Measurements from ENCODE around the gene SPACDR.
"Not testable (repeated sequence)": the region's sequence is repeated elsewhere in the genome, so short reads cannot be mapped to it uniquely, and the experiment has no call there.

The SPACDR gene

DNA sequence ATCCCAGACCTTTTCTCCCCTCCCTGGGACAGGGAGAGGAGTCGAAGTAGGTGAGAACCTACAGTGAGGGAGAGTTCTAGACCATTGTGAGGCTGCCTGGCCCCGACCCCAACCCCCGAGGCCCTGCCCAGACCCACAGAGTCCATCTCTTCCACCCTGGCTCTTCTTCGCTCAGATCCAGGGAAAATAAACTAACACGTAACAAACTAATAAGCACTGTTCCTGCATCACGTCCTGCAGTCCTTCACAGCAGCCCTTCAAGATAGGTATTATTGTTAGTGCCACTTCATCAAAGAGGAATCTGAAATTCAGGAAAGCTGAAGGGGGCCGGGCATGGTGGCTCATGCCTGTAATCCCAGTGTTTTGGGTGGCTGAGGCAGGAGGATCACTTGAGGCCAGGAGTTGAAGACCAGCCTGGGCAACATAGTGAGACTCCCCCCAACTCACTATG, at the start of gene SPACDR:
Gene SPACDR, minus strand, starts transcription at position 51 of the 451 bp plus-strand sequence. CDS start 235 bp downstream, outside the sequence.
- no peak for DNase-seq

DNA sequence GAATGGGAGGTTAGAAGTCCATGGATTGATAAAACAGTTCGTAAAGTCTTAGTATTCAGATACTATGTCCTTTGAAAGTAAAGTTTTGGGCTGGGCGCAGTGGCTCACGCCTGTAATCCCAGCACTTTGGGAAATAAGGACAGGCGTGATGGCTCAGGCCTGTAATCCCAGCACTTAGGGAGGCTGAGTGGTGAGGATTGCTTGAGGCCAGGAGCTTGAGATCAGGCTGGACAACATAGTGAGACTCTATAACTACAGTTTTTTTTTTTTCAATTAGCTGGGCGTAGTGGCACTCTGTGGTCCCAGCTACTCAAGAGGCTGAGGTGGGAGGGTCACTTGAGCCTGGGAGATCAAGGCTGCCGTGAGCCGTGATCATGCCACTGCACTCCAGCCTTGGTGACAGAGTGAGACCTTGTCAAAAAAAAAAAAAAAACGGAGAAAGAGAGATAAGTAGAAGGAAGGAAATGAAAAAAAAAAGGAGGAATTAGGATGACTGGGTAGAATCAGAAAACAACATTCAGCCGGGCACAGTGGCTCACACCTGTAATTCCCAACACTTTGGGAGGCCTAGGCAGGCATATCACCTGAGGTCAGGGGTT, 49.3 kb upstream of the SPACDR start:
- DNase-seq, result no peak

DNA sequence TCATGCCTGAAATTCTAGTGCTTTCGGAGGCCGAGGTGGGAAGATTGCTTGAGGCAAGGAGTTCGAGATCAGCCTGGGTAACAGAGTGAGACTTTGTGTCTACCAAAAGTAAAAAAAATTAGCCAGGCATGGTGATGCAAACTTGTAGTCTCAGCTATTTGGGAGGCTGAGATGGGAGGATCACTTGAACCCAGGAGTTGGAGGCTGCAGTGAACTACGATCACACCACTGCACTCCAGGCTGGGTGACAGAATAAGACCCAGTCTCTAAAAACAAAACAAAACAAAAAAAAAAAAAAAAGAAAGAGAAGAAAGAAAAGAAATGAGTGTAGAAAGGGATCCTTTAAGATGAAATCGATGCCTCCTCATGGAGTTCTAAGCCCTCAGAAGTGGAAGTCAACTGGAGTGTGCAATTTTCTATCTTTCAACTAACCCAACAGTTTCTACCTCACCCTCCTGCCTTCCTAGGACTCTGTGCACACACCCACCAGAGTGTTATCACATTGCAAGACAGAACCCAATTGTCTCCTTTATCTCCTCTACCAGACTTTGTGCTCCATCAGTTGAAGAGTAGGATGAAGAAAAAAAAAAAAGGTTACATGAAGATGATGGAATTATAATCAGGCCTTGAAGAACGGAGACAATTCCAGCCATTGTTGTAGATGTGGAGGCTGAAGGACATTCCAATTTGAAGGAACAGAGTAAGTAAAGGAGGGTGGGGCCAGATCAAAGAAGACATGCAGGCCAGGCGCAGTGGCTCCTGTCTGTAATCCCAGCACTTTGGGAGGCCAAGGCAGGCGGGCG, 46.6 kb upstream of the SPACDR start:
- DNase-seq, result no peak

DNA sequence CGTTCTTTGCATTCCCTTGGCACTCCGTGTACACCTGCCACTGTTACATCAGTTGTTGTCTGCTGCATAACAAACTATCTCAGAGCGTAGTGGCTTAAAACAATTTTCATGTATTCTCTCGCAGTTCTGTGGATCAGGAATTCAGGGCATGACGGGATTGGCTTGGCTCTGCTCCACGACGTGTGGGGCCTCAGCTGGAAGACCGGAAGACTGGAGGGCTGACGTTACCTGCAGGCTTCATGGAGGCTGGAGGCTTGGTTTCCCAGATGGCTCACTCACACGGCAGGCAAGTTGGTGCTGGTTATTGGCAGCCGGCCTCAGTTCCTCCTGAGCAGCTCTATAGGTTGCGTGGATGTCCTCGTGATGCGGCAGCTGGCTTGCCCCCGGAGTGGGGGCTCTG, 45.2 kb upstream of the SPACDR start:
- peak; percentile 100 for DNase-seq

GRCh38 chr7:100506356-100506923, 42.4 kb upstream of the SPACDR start:
- DNase-seq, result no peak

- no peak for DNase-seq
These were observed 41.0 kb upstream of the SPACDR start for GRCh38 chr7:100504887-100505611.

GRCh38 chr7:100504031-100504430, 40.0 kb upstream of the SPACDR start:
- not testable (repeated sequence) for DNase-seq

GRCh38 chr7:100500743-100501142, 36.7 kb upstream of the SPACDR start:
- not testable (repeated sequence) for DNase-seq

- DNase-seq, result no peak
These were observed 32.4 kb upstream of the SPACDR start for GRCh38 chr7:100496509-100496908.

- DNase-seq, result peak; percentile 65
These were observed 29.6 kb upstream of the SPACDR start for GRCh38 chr7:100493476-100494264.

DNA sequence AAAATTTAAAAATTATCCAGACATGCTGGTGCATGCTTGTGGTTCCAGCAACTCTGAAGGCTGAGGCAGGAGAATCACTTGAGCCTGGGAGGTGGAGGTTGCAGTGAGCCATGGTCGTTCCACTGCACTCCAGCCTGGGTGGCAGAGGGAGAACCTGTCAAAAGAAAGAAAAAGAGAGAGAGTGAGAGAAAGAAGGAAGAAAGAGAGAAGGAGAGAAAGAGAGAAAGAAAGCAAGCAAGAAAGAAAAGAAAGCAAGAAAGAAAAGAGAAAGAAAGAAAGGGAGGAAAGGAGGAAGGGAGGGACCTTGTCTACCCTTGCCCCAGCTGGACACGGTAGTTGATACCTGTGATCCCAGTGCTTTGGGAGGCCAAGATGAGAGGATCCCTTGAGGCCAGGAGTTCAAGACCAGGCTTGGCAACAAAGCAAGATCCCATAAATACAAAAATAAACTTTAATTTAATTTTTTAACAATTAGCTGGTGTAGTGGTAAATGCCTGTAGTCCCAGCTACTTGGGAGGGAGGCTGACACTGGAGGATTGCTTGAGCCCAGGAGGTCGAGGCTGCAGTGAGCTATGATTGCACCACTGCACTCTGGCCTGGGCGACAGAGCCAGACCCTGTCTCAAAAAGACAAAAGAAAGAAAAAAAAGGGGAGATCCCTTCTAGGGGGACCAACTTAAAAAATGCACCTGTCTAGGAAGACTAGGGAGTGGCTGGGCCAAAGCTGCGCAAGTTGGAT, 28.8 kb upstream of the SPACDR start:
- DNase-seq, result no peak

- DNase-seq, result no peak
These were observed 27.1 kb upstream of the SPACDR start for GRCh38 chr7:100491192-100491578.

DNA sequence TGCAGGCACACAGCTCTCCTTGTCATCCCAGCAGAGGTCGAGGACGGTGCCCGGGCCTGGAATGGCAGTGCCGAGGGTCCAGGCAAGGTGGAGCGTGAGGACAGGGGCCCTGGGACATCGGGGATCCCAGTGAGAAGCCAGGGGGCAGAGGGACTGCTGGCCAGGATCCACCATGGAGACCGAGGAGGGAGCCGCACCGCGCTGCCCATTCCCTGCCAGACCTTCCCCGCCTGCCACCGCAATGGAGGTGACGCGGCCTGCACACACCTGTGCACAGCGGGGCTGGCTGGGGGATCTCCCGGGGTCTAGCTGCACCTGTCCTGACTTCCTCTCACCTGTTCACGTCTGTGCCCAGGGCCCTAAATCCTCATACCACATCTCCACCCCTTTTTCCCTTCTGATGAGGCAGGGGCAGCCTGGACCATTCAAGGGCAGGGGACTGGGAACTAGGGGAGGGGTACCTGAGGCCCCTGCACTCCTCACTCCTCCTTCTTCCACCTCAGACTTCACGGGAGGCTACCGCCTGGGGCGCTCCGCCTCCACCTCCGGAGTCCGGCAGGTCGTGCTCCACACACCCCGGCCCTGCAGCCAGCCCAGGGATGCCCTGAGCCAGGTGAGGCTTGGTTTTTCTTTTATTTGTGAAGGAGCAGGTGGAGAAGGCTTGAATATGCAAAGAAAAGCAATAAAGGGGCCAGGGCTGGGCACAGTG, 26.6 kb upstream of the SPACDR start:
- DNase-seq, result no peak

DNA sequence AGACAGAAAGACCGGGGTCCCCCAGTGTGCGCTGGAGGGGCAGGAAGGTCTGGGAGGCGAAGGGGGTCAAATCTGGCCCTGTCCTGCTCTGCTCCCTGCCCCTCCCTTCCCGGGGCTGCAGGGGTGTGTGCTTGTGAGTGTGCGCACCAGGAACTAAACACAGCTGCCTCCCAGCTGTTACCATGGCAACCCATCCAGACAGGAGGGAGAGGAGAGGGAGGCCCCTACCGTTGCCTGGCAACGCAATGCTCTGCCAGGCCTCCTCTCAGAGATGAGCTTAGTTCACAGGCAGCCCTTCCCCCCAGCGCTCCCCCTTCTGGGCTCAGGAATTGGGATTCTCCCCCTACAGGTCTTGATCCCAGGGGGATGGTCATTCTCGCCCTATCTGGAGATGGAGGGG, 25.8 kb upstream of the SPACDR start:
- DNase-seq, result peak; percentile 97

GRCh38 chr7:100489121-100489520, 25.1 kb upstream of the SPACDR start:
- DNase-seq, result no peak

DNA sequence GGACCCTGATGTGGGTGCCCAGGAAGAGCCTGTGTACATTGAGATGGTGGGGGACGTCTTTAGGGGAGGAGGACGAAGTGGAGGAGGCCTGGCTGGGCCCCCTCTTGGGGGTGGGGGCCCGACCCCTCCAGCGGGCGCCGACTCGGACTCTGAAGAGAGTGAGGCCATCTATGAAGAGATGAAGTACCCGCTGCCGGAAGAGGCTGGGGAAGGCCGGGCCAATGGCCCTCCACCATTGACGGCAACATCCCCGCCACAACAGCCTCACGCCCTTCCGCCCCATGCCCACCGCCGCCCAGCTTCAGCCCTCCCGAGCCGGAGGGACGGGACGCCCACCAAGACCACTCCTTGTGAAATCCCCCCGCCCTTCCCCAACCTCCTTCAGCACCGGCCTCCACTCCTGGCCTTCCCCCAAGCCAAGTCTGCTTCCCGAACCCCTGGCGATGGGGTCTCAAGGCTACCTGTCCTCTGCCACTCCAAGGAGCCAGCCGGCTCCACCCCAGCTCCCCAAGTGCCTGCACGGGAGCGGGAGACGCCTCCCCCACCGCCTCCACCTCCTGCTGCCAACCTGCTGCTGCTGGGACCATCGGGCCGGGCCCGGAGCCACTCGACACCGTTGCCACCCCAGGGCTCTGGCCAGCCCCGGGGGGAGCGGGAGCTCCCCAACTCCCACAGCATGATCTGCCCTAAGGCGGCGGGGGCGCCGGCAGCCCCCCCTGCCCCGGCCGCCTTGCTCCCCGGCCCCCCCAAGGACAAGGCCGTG, 24.5 kb upstream of the SPACDR start:
- no peak for DNase-seq

- no peak for DNase-seq
These were observed 22.8 kb upstream of the SPACDR start for GRCh38 chr7:100486753-100487446.

GRCh38 chr7:100486111-100486636, 22.1 kb upstream of the SPACDR start:
- DNase-seq, result no peak

DNA sequence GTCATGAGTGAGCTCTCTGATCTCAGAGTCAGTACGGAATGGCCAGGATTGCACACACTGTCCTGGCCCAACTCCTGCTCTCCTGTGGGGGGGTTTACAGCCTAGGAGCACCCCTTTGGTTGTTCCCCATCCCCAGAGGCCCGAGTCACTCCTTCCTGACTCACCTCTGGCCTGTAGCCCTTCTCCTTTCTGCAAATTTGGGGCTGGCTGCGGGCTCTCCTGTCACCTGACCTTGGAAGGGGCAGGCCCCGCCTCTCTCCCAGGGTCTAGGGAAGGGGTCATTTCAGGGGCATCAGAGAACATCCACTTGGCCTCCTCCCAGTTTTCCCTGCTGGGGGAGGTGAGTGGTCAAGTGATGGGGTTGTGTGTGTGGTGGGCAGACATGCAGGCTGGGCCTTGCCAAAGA, 21.4 kb upstream of the SPACDR start:
- no peak for DNase-seq

GRCh38 chr7:100484673-100485045, 20.6 kb upstream of the SPACDR start:
- no peak for DNase-seq

Data from NCI-H2171 treated with DMSO at 0.1 percent for 48 hours (cell line).